Upper lobe of left lung (tissue), 6 donors: ENCODE data around the gene PSMC3. TPM values are rescaled to one million over a fixed set of nuclear protein-coding genes. Genes with fewer than 3 reads are reported as not detected.
A peak's percentile ranks its signal among the peaks of the same experiment; 100 is the strongest.

Experiments used
- ATAC-seq, 2 donors: fragments of 200-7000 bp; cut with Tn5 transposase; one replicate each; pipeline ENCODE4 v1.9.1; 2022; ENCODE audit warnings: mild to moderate bottlenecking in 2 of 2, moderate library complexity in 2 of 2; ENCODE audit not compliant: low FRiP score in 2 of 2
- DNase-seq, 2 donors: peaks; one replicate each; pipeline ENCODE4 v3.0.0-alpha.2; 2019 to 2020
- H3K27ac ChIP-seq, 4 donors: fragments of 200-600 bp; sonication (generic); one replicate each; pipeline ENCODE4 v1.5.1; 2016 to 2019
- H3K27me3 ChIP-seq, 4 donors: fragments of 200-600 bp; sonication (generic); one replicate each; pipeline ENCODE4 v1.5.1; 2017 to 2019
- H3K36me3 ChIP-seq, 4 donors: fragments of 200-600 bp; sonication (generic); one replicate each; pipeline ENCODE4 v1.5.1; 2016 to 2019
- H3K4me1 ChIP-seq, 4 donors: fragments of 200-600 bp; sonication (generic); one replicate each; pipeline ENCODE4 v1.5.1; 2018 to 2019
- H3K4me3 ChIP-seq, 4 donors: fragments of 200-600 bp; sonication (generic); one replicate each; pipeline ENCODE4 v1.5.1; 2017 to 2019; ENCODE audit warnings: mild to moderate bottlenecking in 2 of 4, moderate library complexity in 1 of 4
- H3K9me3 ChIP-seq, 4 donors: fragments of 200-600 bp; sonication (generic); one replicate each; pipeline ENCODE4 v1.5.1; 2018 to 2019
- EP300 ChIP-seq, 4 donors: sonication (generic); formaldehyde crosslinking; IDR thresholded peaks; one replicate each; pipeline ENCODE4 v1.5.1; 2017; ENCODE audit warnings: antibody characterized with exemption in 4 of 4, control low read depth in 2 of 4
- POLR2A ChIP-seq, 4 donors: fragments of 450-650 bp; IDR thresholded peaks; one replicate each; pipeline ENCODE4 v1.5.1; 2016 to 2017; ENCODE audit warnings: antibody characterized with exemption in 4 of 4, mild to moderate bottlenecking in 2 of 4
- POLR2AphosphoS5 ChIP-seq, 2 donors: sonication (generic); formaldehyde crosslinking; IDR thresholded peaks; one replicate each; pipeline ENCODE4 v1.5.1; 2017; ENCODE audit warnings: antibody characterized with exemption in 2 of 2
- WGBS, 2 donors: methylation state at CpG; one replicate each; pipeline ENCODE4 v1.1.5; 2017 to 2018; 5-methylcytosine and 5-hydroxymethylcytosine counted together
- total RNA-seq, 6 donors: library from RNA; depleted of rRNA in 4 of 6; stranded (reverse); fragments of >200 nt in 4 of 6; gene quantifications; one replicate each; pipeline versions ENCODE4 v1.1.0 to v1.2.1, GENCODE V29; 2016 to 2021
- TF ChIP-seq, protein P1 (sequence below), 6 experiments: fragments of 450-650 bp in 4 of 6; fragments of 200-600 bp in 2 of 6; sonication (generic) in 2 of 6; IDR thresholded peaks; one replicate each; pipeline ENCODE4 v1.5.1; 2016 to 2019; ENCODE audit warnings: antibody characterized with exemption in 6 of 6
- donor health status: DM: no; HTN: no; CAD: no; lungs with moderate emphysema.
- donor health status: DM: no; HTN: yes; CAD: no; lungs with severe emphysema.

Gene PSMC3
- total RNA-seq, 6 donors from 2014 or later = 70.1 to 116 (median 99.8) TPM

DNA sequence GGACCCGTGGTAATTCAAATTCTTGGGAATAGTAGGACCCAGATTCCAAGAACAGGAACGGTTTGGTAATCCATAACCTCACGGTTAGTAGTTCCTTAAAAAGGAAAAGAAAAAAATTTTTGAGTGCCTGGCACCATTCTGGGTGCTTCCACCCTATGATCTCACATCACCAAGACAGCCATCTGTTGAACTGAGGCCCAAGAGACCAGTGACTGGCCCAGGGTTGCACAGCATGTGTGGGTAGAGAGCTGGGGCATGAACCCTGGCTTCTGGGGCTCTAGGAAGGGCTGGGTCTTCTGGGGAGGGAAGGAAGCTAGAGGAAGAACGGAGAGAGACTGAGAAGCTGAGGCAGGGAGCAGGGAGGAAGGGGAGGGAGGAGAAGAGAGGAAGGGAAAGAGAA lies 43.2 kb downstream of the PSMC3 start:
- H3K9me3 ChIP-seq = no peaks in the 10 kb centered on the region
- DNase-seq (no peak), ATAC-seq (peak in 1 of 2 donors; percentile 66)
- H3K27me3 ChIP-seq = no peaks in the 10 kb centered on the region
- peaks cover 6 to 10% (median 7%) of the 10 kb centered on the region in 4 donors for H3K4me1 ChIP-seq
- TF ChIP-seq EP300 (IDR thresholded peaks at IDR 0.05) (no peak), POLR2A (IDR thresholded peaks at IDR 0.05) (peak in 1 of 4 donors; percentile 9), POLR2AphosphoS5 (IDR thresholded peaks at IDR 0.05) (no peak)
- TF ChIP-seq, protein P1, sequence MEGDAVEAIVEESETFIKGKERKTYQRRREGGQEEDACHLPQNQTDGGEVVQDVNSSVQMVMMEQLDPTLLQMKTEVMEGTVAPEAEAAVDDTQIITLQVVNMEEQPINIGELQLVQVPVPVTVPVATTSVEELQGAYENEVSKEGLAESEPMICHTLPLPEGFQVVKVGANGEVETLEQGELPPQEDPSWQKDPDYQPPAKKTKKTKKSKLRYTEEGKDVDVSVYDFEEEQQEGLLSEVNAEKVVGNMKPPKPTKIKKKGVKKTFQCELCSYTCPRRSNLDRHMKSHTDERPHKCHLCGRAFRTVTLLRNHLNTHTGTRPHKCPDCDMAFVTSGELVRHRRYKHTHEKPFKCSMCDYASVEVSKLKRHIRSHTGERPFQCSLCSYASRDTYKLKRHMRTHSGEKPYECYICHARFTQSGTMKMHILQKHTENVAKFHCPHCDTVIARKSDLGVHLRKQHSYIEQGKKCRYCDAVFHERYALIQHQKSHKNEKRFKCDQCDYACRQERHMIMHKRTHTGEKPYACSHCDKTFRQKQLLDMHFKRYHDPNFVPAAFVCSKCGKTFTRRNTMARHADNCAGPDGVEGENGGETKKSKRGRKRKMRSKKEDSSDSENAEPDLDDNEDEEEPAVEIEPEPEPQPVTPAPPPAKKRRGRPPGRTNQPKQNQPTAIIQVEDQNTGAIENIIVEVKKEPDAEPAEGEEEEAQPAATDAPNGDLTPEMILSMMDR (IDR thresholded peaks at IDR 0.05) = no peak
- no peak overlapping the region for H3K4me3 ChIP-seq
- H3K27ac ChIP-seq = peak overlapping the region in 2 of 4 donors; percentile 19 to 36
- no peaks in the 10 kb centered on the region for H3K36me3 ChIP-seq
- 50 to 56% methylated on average over 4 of the region's 4 CpGs for WGBS, 2 donors

DNA sequence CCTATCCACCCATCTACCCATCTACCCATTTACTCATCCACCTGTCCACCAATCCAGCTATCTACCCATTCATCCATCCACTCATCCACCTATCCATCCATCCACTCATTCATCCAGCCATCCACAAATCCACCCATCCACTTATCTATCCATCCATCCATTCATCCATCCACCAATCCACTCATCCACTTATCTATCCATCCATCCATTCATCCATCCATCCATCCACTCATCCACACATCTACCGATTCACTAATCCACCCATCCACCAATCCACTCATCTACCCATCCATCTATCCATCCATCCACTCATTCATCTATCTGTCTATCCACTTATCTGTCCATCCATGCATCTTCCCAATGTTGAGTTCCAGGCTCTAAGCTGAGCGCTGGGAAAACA lies 46.2 kb downstream of the PSMC3 start:
- ATAC-seq (no peak), DNase-seq (no peak)
- Histone ChIP-seq H3K4me3 (no peak overlapping the region), H3K27ac (no peak overlapping the region), H3K36me3 (no peaks in the 10 kb centered on the region), H3K9me3 (no peaks in the 10 kb centered on the region), H3K4me1 (peaks cover 6 to 10% (median 7%) of the 10 kb centered on the region in 4 donors), H3K27me3 (no peaks in the 10 kb centered on the region)
- WGBS, 2 donors = 91 to 96% methylated on average over 2 of the region's 2 CpGs
- TF ChIP-seq EP300 (IDR thresholded peaks at IDR 0.05) = no peak
- TF ChIP-seq, protein P1 (IDR thresholded peaks at IDR 0.05) = no peak
- TF ChIP-seq POLR2A (IDR thresholded peaks at IDR 0.05) = no peak
- no peak for TF ChIP-seq POLR2AphosphoS5 (IDR thresholded peaks at IDR 0.05)

DNA sequence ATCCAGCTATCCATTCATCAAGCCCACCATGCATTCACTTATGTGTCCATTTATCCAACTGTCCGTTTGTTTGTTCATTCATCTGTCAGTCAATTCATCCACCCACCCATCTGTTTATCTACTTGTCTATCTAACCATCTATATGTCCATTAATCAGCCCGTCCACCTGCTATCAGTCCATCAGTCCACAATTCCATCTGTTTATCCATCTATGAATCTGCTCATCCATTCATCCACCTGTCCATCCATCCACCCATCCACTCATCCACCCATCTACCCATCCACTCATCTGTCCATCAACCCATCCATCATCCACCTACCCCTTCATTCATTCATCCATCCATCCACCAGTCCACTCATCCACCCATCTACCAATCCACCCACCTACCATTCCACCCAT lies 46.9 kb downstream of the PSMC3 start:
- WGBS, 2 donors = 76 to 84% methylated on average over 2 of the region's 2 CpGs
- no peak for DNase-seq
- H3K27ac ChIP-seq = peak overlapping the region in 2 of 4 donors; percentile 93 to 97
- no peaks in the 10 kb centered on the region for H3K36me3 ChIP-seq
- H3K4me1 ChIP-seq = peaks cover 6 to 12% (median 7%) of the 10 kb centered on the region in 4 donors
- TF ChIP-seq, protein P1 (IDR thresholded peaks at IDR 0.05) = no peak
- TF ChIP-seq POLR2AphosphoS5 (IDR thresholded peaks at IDR 0.05) (no peak), POLR2A (IDR thresholded peaks at IDR 0.05) (no peak), EP300 (IDR thresholded peaks at IDR 0.05) (no peak)
- no peak for ATAC-seq
- no peaks in the 10 kb centered on the region for H3K9me3 ChIP-seq
- no peaks in the 10 kb centered on the region for H3K27me3 ChIP-seq
- no peak overlapping the region for H3K4me3 ChIP-seq

DNA sequence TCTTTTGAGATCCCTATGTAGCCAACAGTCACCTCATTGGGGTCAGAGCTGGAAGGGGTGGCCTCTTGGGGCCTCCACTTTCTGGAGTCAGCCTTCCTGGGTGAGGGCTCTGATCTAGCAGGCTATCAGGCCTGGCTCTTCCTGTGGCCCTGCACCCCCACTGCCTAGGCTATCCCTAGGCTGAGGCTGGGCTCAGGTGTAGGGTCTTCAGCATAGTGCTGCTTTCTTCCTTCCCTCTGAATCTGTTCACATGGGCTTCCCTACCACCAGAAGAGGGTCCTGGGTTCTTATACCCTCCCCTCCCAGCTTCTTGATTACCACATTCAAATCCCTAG lies 47.4 kb downstream of the PSMC3 start:
- Histone ChIP-seq H3K4me3 (peak overlapping the region in 1 of 4 donors; percentile 48), H3K4me1 (peaks cover 10 to 17% (median 11%) of the 10 kb centered on the region in 4 donors), H3K27me3 (no peaks in the 10 kb centered on the region), H3K27ac (peak overlapping the region; percentile 83 to 97 (median 89)), H3K9me3 (no peaks in the 10 kb centered on the region), H3K36me3 (no peaks in the 10 kb centered on the region)
- TF ChIP-seq EP300 (IDR thresholded peaks at IDR 0.05) (no peak), POLR2AphosphoS5 (IDR thresholded peaks at IDR 0.05) (no peak), POLR2A (IDR thresholded peaks at IDR 0.05) (no peak)
- TF ChIP-seq, protein P1 (IDR thresholded peaks at IDR 0.05) = no peak
- DNase-seq (no peak), ATAC-seq (no peak)
